ENCODE results near the gene KRT10. TPM values are rescaled to one million over a fixed set of nuclear protein-coding genes. Genes with fewer than 3 reads are reported as not detected.
"Not testable (repeated sequence)": the region's sequence is repeated elsewhere in the genome, so short reads cannot be mapped to it uniquely, and the experiment has no call there.

The KRT10 gene
- total RNA-seq, 4 donors from 2014 or later = 9.9 to 15.7 (median 10.7) TPM

GRCh38 chr17:40817103-40817682, 5.2 kb downstream of the KRT10 start:
- H3K36me3 ChIP-seq = peaks cover 0 to 17% (median 4%) of the 10 kb centered on the region in 4 donors
- WGBS = 97% methylated on average over 4 of the region's 4 CpGs
- no peaks in the 10 kb centered on the region for H3K9me3 ChIP-seq
- no peak overlapping the region for H3K27ac ChIP-seq (replicated peaks in 1 of 4)
- H3K27me3 ChIP-seq = peaks cover 0 to 4% (median 0%) of the 10 kb centered on the region in 4 donors
- H3K4me3 ChIP-seq = no peak overlapping the region
- no peak for DNase-seq (ENCODE audit: extremely low spot score)
- intact Hi-C loops (cut with DNase I) = no loop called here
- H3K4me1 ChIP-seq = peaks cover 12 to 21% (median 18%) of the 10 kb centered on the region in 4 donors
- TF ChIP-seq POLR2A (IDR thresholded peaks at IDR 0.05; ENCODE audit: low read depth) (no peak), EP300 (IDR thresholded peaks at IDR 0.05) (no peak)

DNA sequence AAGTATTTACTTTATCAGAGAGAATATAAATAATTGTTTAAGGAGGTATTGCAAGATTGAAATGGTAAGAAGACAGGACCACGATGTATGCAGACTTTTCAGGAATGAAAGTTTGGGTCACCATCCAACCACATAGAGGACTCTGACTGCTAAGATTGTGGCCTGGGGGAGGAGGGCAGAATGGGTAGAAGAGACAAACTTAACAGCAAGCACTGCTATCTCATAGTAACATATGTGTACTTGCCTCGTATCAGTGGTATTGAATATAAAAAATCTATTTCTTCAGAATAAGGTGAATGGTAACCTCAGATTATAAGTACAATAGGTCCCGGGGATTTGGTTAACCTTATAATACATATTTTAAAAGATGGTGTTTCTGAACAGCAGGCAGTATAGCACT, 5.8 kb downstream of the KRT10 start:
- 95% methylated on average over 3 of the region's 3 CpGs for WGBS
- TF ChIP-seq POLR2AphosphoS5 (IDR thresholded peaks at IDR 0.05) (no peak), CTCF (IDR thresholded peaks at IDR 0.05) (no peak), POLR2A (IDR thresholded peaks at IDR 0.05; ENCODE audit: low read depth) (no peak), EP300 (IDR thresholded peaks at IDR 0.05) (no peak)
- no peak for DNase-seq (ENCODE audit: extremely low spot score)
- no peaks in the 10 kb centered on the region for H3K9me3 ChIP-seq
- H3K4me1 ChIP-seq = peaks cover 12 to 21% (median 18%) of the 10 kb centered on the region in 4 donors
- intact Hi-C loops (cut with DNase I) = no loop called here
- no peak overlapping the region for H3K4me3 ChIP-seq
- peaks cover 0 to 17% (median 2%) of the 10 kb centered on the region in 4 donors for H3K36me3 ChIP-seq
- peaks cover 0 to 7% (median 0%) of the 10 kb centered on the region in 4 donors for H3K27me3 ChIP-seq
- no peak overlapping the region for H3K27ac ChIP-seq (replicated peaks in 1 of 4)

DNA sequence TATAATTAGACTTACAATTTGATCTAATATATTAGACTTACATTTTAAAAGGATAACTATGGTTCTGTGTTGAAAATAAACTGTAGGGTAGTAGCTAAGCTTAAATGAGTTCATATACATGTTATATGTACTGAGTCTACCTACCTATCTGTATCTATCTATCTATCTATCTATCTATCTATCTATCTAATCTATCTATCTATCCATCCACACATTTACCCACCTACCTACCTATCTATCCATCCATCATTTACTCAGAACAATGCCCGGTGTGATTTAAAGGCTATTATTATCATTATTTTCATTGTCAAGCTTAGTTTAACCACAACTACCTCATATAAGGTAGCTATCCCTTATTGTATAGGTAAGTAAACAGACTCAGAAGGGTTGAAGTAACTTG, 7.0 kb downstream of the KRT10 start:
- H3K27ac ChIP-seq (replicated peaks in 1 of 4) = no peak overlapping the region
- H3K36me3 ChIP-seq = peaks cover 0 to 17% (median 2%) of the 10 kb centered on the region in 4 donors
- DNase-seq (ENCODE audit: extremely low spot score) = no peak
- H3K4me1 ChIP-seq = peaks cover 12 to 21% (median 18%) of the 10 kb centered on the region in 4 donors
- intact Hi-C loops (cut with DNase I) = no loop called here
- TF ChIP-seq EP300 (IDR thresholded peaks at IDR 0.05) (no peak), POLR2AphosphoS5 (IDR thresholded peaks at IDR 0.05) (no peak), POLR2A (IDR thresholded peaks at IDR 0.05; ENCODE audit: low read depth) (no peak), CTCF (IDR thresholded peaks at IDR 0.05) (no peak)
- H3K4me3 ChIP-seq = no peak overlapping the region
- no peaks in the 10 kb centered on the region for H3K9me3 ChIP-seq
- peaks cover 0 to 8% (median 0%) of the 10 kb centered on the region in 4 donors for H3K27me3 ChIP-seq
- WGBS = 82% methylated on average over 1 of the region's 1 CpG

- 60% methylated on average over 3 of the region's 3 CpGs for WGBS
- intact Hi-C loops (cut with DNase I); H3K27ac ChIP-seq (replicated peaks in 1 of 4); H3K9me3 ChIP-seq; DNase-seq (ENCODE audit: extremely low spot score); H3K4me3 ChIP-seq: not testable (repeated sequence)
- peaks cover 0 to 15% (median 1%) of the 10 kb centered on the region in 4 donors for H3K27me3 ChIP-seq
- H3K4me1 ChIP-seq = peaks cover 10 to 19% (median 12%) of the 10 kb centered on the region in 4 donors
- peaks cover 0 to 17% (median 2%) of the 10 kb centered on the region in 4 donors for H3K36me3 ChIP-seq
Measured at GRCh38 chr17:40814657-40815056, 7.8 kb downstream of the KRT10 start.

DNA sequence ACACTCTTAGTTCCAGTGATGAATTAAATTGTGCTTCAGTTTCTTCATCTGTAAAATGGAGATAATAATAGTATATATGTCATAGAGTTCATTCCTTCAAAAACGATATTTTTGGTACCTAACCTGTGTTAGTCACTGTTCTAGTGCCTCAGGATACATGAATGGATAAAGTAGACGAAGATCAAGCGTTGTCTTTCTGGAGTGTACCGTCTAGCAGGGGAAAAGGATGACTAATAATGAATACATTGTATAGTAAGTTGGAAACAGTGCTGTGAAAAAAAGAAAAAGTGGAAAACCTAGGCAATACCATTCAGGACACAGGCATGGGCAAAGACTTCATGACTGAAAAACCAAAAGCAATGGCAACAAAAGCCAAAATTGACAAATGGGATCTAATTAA, 8.6 kb downstream of the KRT10 start:
- no peak for TF ChIP-seq CTCF (IDR thresholded peaks at IDR 0.05)
- no peak for TF ChIP-seq EP300 (IDR thresholded peaks at IDR 0.05)
- no peak for TF ChIP-seq POLR2A (IDR thresholded peaks at IDR 0.05; ENCODE audit: low read depth)
- TF ChIP-seq POLR2AphosphoS5 (IDR thresholded peaks at IDR 0.05) = no peak
- Histone ChIP-seq H3K4me1 (peaks cover 4 to 16% (median 7%) of the 10 kb centered on the region in 4 donors), H3K36me3 (peaks cover 0 to 17% (median 2%) of the 10 kb centered on the region in 4 donors), H3K27me3 (peaks cover 0 to 20% (median 2%) of the 10 kb centered on the region in 4 donors), H3K9me3 (no peaks in the 10 kb centered on the region), H3K27ac (replicated peaks in 1 of 4) (no peak overlapping the region), H3K4me3 (no peak overlapping the region)
- 74% methylated on average over 4 of the region's 4 CpGs for WGBS
- no peak for DNase-seq (ENCODE audit: extremely low spot score)
- intact Hi-C loops (cut with DNase I) = no loop called here

All from esophagus muscularis mucosa (tissue), 4 donors.